Transverse colon (tissue), 4 donors: ENCODE measurements around the gene SNX15. TPM values are rescaled to one million over a fixed set of nuclear protein-coding genes. Genes with fewer than 3 reads are reported as not detected.
A peak's percentile ranks its signal among the peaks of the same experiment; 100 is the strongest.

Experiments
- DNase-seq: peaks from one replicate; pipeline ENCODE4 v3.0.0-alpha.2; 2019
- H3K27ac ChIP-seq, 4 donors: fragments of 200-600 bp; sonication (generic); 2 replicates each; pipeline ENCODE4 v1.5.1; 2016 to 2018; ENCODE audit warnings: inconsistent platforms in 4 of 4
- H3K27me3 ChIP-seq: fragments of 200-600 bp; sonication (generic); 2 replicates; pipeline ENCODE4 v1.5.1; 2017; ENCODE audit warnings: inconsistent platforms
- H3K36me3 ChIP-seq, 4 donors: fragments of 200-600 bp; sonication (generic); 2 replicates each; pipeline ENCODE4 v1.5.1; 2017 to 2019; ENCODE audit warnings: inconsistent platforms in 4 of 4
- H3K4me1 ChIP-seq, 4 donors: fragments of 200-600 bp; sonication (generic); 2 replicates each; pipeline ENCODE4 v1.5.1; 2017 to 2020; ENCODE audit warnings: inconsistent platforms in 4 of 4
- H3K4me3 ChIP-seq, 4 donors: fragments of 200-600 bp; sonication (generic); 1 replicate in 1 of 4; 2 replicates in 3 of 4; pipeline versions ENCODE4 v1.5.1 to v1.6.1; 2017 to 2019; ENCODE audit warnings: inconsistent platforms in 4 of 4
- H3K9me3 ChIP-seq, 2 donors: fragments of 200-600 bp; sonication (generic); 2 replicates each; pipeline ENCODE4 v1.5.1; 2017 to 2019; ENCODE audit warnings: inconsistent platforms in 2 of 2
- CTCF ChIP-seq, 5 experiments: fragments of 200-600 bp in 3 of 5; fragments of 450-650 bp in 2 of 5; sonication (generic) in 3 of 5; IDR thresholded peaks; 1 replicate in 2 of 5; 2 replicates in 3 of 5; pipeline ENCODE4 v1.5.1; 2016 to 2017; ENCODE audit warnings: antibody characterized with exemption in 5 of 5, inconsistent platforms in 3 of 5, mild to moderate bottlenecking in 2 of 5, moderate library complexity in 1 of 5
- EP300 ChIP-seq: sonication (generic); formaldehyde crosslinking; IDR thresholded peaks from one replicate; pipeline ENCODE4 v1.6.1; 2017; ENCODE audit warnings: antibody characterized with exemption, low read depth
- POLR2A ChIP-seq: fragments of 450-650 bp; IDR thresholded peaks from one replicate; pipeline ENCODE4 v1.6.1; 2016; ENCODE audit warnings: antibody characterized with exemption, mild to moderate bottlenecking, moderate library complexity
- POLR2AphosphoS5 ChIP-seq, 3 donors: sonication (generic); formaldehyde crosslinking; IDR thresholded peaks; one replicate each; pipeline ENCODE4 v1.6.1; 2016; ENCODE audit warnings: antibody characterized with exemption in 3 of 3
- WGBS, 2 donors: methylation state at CpG; one replicate each; pipeline ENCODE4 v1.1.5; 2018; ENCODE audit warnings: low coverage in 1 of 2; 5-methylcytosine and 5-hydroxymethylcytosine counted together
- in situ Hi-C, 4 donors: fragments of 200-750 bp; cut with MboI; loops; one replicate each; pipeline versions ENCODE4 v1.15.0 to v1.15.1; 2017; ENCODE audit warnings: low sequenced_read_pairs in 3 of 4, low pct_ligation_motif_present in 1 of 4, low pct_unique_long_range_greater_than_20kb in 1 of 4
- intact Hi-C: fragments of 100-400 bp; cut with DNase I; formaldehyde crosslinking; loops from one replicate; pipeline ENCODE4 v1.15.1; 2023; ENCODE audit warnings: low total_unique reads
- total RNA-seq, 4 donors: library from RNA; depleted of rRNA; stranded (reverse); fragments of >200 nt; gene quantifications; one replicate each; pipeline ENCODE4 v1.1.0, GENCODE V29; 2016

The SNX15 gene
- total RNA-seq, 4 donors from 2014 or later = 1.9 to 53.3 (median 35.9) TPM

- TF ChIP-seq POLR2AphosphoS5 (IDR thresholded peaks at IDR 0.05) = no peak
- no peak for TF ChIP-seq EP300
- TF ChIP-seq POLR2A = no peak
- no peak for TF ChIP-seq CTCF (IDR thresholded peaks at IDR 0.05)
- Histone ChIP-seq H3K9me3 (no peaks in the 10 kb centered on the region), H3K4me3 (no peak overlapping the region), H3K36me3 (no peaks in the 10 kb centered on the region), H3K27me3 (no peaks in the 10 kb centered on the region), H3K4me1 (peaks cover 5 to 14% (median 10%) of the 10 kb centered on the region in 4 donors), H3K27ac (peak overlapping the region in 2 of 4 donors; percentile 4 to 38)
- intact Hi-C loops (no loop called here), in situ Hi-C loops (no loop called here)
- 80% methylated on average over 6 of the region's 9 CpGs; no CpG with 5 or more reads in 1 of the 2 donors for WGBS, 2 donors
- no peak for DNase-seq
Measured at GRCh38 chr11:65078786-65079342, 51.6 kb downstream of the SNX15 start.

GRCh38 chr11:65083134-65083833 lies 56.0 kb downstream of the SNX15 start:
- 2 to 3% methylated on average over 8 to 13 of the region's 13 CpGs for WGBS, 2 donors

DNA sequence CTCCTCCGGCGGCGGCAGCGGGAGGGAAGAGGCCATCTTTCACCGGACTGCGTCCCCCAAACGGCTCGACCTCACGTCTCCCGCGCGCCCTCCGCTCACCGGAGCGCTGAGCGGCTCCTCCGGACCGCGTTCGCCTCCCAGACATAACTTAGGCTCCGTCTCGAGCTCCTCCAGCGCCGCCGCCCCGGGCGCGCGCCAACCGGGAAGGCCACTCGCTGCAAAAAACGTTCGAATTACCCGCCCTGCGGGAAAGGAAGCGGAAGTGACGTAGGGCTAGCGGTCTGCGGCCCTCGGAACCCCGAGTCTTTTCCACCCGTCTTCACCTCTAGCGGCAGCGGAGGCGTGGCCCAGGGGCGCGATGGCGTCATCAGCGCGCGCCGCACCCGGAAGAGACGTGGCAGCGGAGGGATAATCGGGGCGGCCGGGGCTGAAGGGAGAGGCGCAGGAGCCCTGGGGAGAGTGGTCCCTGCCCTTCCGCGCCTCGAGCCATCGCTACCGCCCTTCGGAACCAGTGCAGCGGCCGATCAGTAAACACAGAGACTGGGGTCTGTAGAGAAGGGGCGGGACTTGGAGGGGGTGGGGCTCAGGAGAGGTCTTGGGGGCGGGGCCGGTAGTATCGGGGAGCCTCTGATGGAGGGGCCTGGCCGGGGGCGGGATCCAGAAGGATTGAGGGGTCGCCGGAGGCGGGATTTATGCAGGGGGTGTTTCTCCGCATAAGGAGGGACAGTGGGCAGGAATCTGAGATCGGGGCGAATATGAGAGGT lies 56.8 kb downstream of the SNX15 start, which contains the start of the genes CDCA5 and ZFPL1:
Gene CDCA5 (minus strand): TSS at position 207 of the 764 bp plus-strand sequence. CDS start 62 bp downstream, at position 145.
Gene ZFPL1 (plus strand): TSS at position 389 of the 764 bp plus-strand sequence. CDS start 477 bp downstream, outside the sequence.
- 0 to 1% methylated on average over 4 to 62 of the region's 79 CpGs for whole genome bisulfite sequencing, 2 donors
- Histone ChIP-seq H3K27me3 (no peaks in the 10 kb centered on the region), H3K9me3 (no peaks in the 10 kb centered on the region), H3K4me3 (peak within 1 kb of the TSS; percentile 61 to 91 (median 66)), H3K27ac (peak within 1 kb of the TSS; percentile 90 to 96 (median 94)), H3K4me1 (peaks cover 11 to 21% (median 15%) of the 10 kb centered on the region in 4 donors), H3K36me3 (peaks cover 0 to 12% (median 0%) of the 10 kb centered on the region in 4 donors)
- peak; percentile 96 for DNase-seq
- peak; percentile 90 to 95 (median 93) for TF ChIP-seq POLR2AphosphoS5 (IDR thresholded peaks at IDR 0.05)
- TF ChIP-seq CTCF (IDR thresholded peaks at IDR 0.05) = no peak
- TF ChIP-seq POLR2A = peak; percentile 83
- intact Hi-C loops (no loop called here), in situ Hi-C loops (no loop called here)

More at GRCh38 chr11:65083134-65083833, 56.0 kb downstream of the SNX15 start:
- Histone ChIP-seq H3K4me1 (peaks cover 11 to 22% (median 16%) of the 10 kb centered on the region in 4 donors), H3K4me3 (peak overlapping the region; percentile 50 to 91 (median 66)), H3K36me3 (peaks cover 0 to 12% (median 0%) of the 10 kb centered on the region in 4 donors), H3K27ac (peak overlapping the region; percentile 90 to 96 (median 94)), H3K27me3 (no peaks in the 10 kb centered on the region), H3K9me3 (no peaks in the 10 kb centered on the region)
- no peak for TF ChIP-seq EP300
- no peak for TF ChIP-seq POLR2A
- no peak for TF ChIP-seq POLR2AphosphoS5 (IDR thresholded peaks at IDR 0.05)
- no peak for TF ChIP-seq CTCF (IDR thresholded peaks at IDR 0.05)
- no peak for DNase-seq
- in situ Hi-C loops (no loop called here), intact Hi-C loops (no loop called here)
